OCI-LY3 (cell line): Measurements from ENCODE around the gene DNAH10.

Source experiments
- CTCF ChIP-seq: fragments of 200-600, 300-600 bp; sonication (generic); IDR thresholded peaks from 2 replicates; pipeline ENCODE4 v1.5.1; 2014; ENCODE audit warnings: antibody characterized with exemption, low read length, low read depth
- EZH2phosphoT487 ChIP-seq: fragments of 200-600 bp; shearing (Covaris generic); IDR thresholded peaks from 2 replicates; pipeline ENCODE4 v1.6.1; 2018; ENCODE audit warnings: antibody characterized with exemption, mixed run types, low read depth

GRCh38 chr12:123933214-123933613 is 171.1 kb downstream of the DNAH10 start:
- no peak for TF ChIP-seq EZH2phosphoT487
- TF ChIP-seq CTCF, result no peak
